Femur (tissue), 1 donor: ENCODE measurements around the gene RCN2.
"Not testable (repeated sequence)": the region's sequence is repeated elsewhere in the genome, so short reads cannot be mapped to it uniquely, and the experiment has no call there.

Experiments
- DNase-seq: peaks from one replicate; pipeline ENCODE4 v3.0.0-alpha.2; 2017

The RCN2 gene

GRCh38 chr15:76932135-76932966, 802 bp downstream of the RCN2 start:
- DNase-seq: no peak

- DNase-seq: no peak
Observed at GRCh38 chr15:76935620-76936019, 4.1 kb downstream of the RCN2 start.

GRCh38 chr15:76936671-76937070, 5.1 kb downstream of the RCN2 start:
- no peak for DNase-seq

- DNase-seq: no peak
Observed at GRCh38 chr15:76938752-76939151, 7.2 kb downstream of the RCN2 start.

- DNase-seq: no peak
Observed at GRCh38 chr15:76939715-76940114, 8.2 kb downstream of the RCN2 start.

GRCh38 chr15:76941636-76942035, 10.1 kb downstream of the RCN2 start:
- no peak for DNase-seq

- DNase-seq: no peak
Observed at GRCh38 chr15:76942331-76942730, 10.8 kb downstream of the RCN2 start.

- no peak for DNase-seq
Observed at GRCh38 chr15:76945494-76946093, 14.0 kb downstream of the RCN2 start.

GRCh38 chr15:76947454-76947853, 15.9 kb downstream of the RCN2 start:
- no peak for DNase-seq

- no peak for DNase-seq
Observed at GRCh38 chr15:76951220-76951619, 19.7 kb downstream of the RCN2 start.

GRCh38 chr15:76953913-76954312, 22.4 kb downstream of the RCN2 start:
- DNase-seq: no peak

- no peak for DNase-seq
Observed at GRCh38 chr15:76954744-76955143, 23.2 kb downstream of the RCN2 start.

- peak; percentile 47 for DNase-seq
Observed at GRCh38 chr15:76961268-76962011, 29.9 kb downstream of the RCN2 start.

- no peak for DNase-seq
Observed at GRCh38 chr15:76962337-76963013, 30.9 kb downstream of the RCN2 start.

GRCh38 chr15:76963596-76963995, 32.0 kb downstream of the RCN2 start:
- peak; percentile 40 for DNase-seq

GRCh38 chr15:76964157-76964556, 32.6 kb downstream of the RCN2 start:
- no peak for DNase-seq

GRCh38 chr15:76966051-76966450, 34.5 kb downstream of the RCN2 start:
- DNase-seq: not testable (repeated sequence)

- DNase-seq: no peak
Observed at GRCh38 chr15:76967067-76967466, 35.5 kb downstream of the RCN2 start.

- no peak for DNase-seq
Observed at GRCh38 chr15:76968306-76968705, 36.8 kb downstream of the RCN2 start.

- DNase-seq: peak; percentile 68
Observed at GRCh38 chr15:76972389-76973361, 41.1 kb downstream of the RCN2 start.

GRCh38 chr15:76973362-76973743, 41.8 kb downstream of the RCN2 start:
- DNase-seq: peak; percentile 46

- no peak for DNase-seq
Observed at GRCh38 chr15:76973906-76974305, 42.4 kb downstream of the RCN2 start.
